Colonic mucosa (tissue), 4 donors: ENCODE data around the gene GPR157. TPM values are rescaled to one million over a fixed set of nuclear protein-coding genes. Genes with fewer than 3 reads are reported as not detected.

Experiments used
- DNase-seq: peaks from one replicate; pipeline ENCODE4 v3.0.0-alpha.2; 2020
- H3K27ac ChIP-seq: fragments of 200-600 bp; one replicate; pipeline ENCODE4 v1.8.0; 2021
- H3K27me3 ChIP-seq: fragments of 200-600 bp; one replicate; pipeline ENCODE4 v1.8.0; 2021
- H3K36me3 ChIP-seq: fragments of 200-600 bp; one replicate; pipeline ENCODE4 v1.8.0; 2021
- H3K4me1 ChIP-seq: fragments of 200-600 bp; one replicate; pipeline ENCODE4 v1.8.0; 2021; ENCODE audit warnings: mild to moderate bottlenecking
- H3K4me3 ChIP-seq: fragments of 200-600 bp; one replicate; pipeline ENCODE4 v1.8.0; 2021
- H3K9ac ChIP-seq, 2 donors: one replicate each; pipeline ENCODE4 v1.7.0; 2013; ENCODE audit warnings: control low read depth in 2 of 2, low read depth in 2 of 2, low read length in 2 of 2
- H3K9me3 ChIP-seq: fragments of 200-600 bp; one replicate; pipeline ENCODE4 v1.8.0; 2021
- CTCF ChIP-seq: fragments of 200-600 bp; IDR thresholded peaks from one replicate; pipeline ENCODE4 v1.8.0; 2022; ENCODE audit warnings: antibody characterized with exemption, mild to moderate bottlenecking
- intact Hi-C: fragments of 100-400 bp; cut with DNase I; formaldehyde crosslinking; loops from one replicate; pipeline ENCODE4 v1.14.1; 2022
- total RNA-seq, 2 donors: library from RNA; stranded (reverse); fragmentation: NEBNext Ultra II Directional in 1 of 2; extraction: Animal tissue kit (Norgen Biotek cat#: 25700) in 1 of 2; gene quantifications; one replicate each; pipeline ENCODE4 v1.2.1, GENCODE V29; 2021
- donor health status: healthy.
- donor health status: DM: no; HTN: no; CAD: no.
- donor health status: DM: no; HTN: no; CAD: no.

GPR157 gene
- total RNA-seq, 2 donors from 2014 or later = 12.2 to 15.9 TPM

GRCh38 chr1:9105336-9105867, 23.5 kb downstream of the GPR157 start:
- no peak for TF ChIP-seq CTCF
- Histone ChIP-seq H3K27me3 (no peaks in the 10 kb centered on the region), H3K36me3 (no peaks in the 10 kb centered on the region), H3K9ac (no peak overlapping the region), H3K27ac (no peak overlapping the region), H3K4me3 (no peak overlapping the region), H3K4me1 (no peaks in the 10 kb centered on the region), H3K9me3 (no peaks in the 10 kb centered on the region)
- intact Hi-C loops = no loop called here
- no peak for DNase-seq

GRCh38 chr1:9101510-9102146, 27.3 kb downstream of the GPR157 start:
- no peak overlapping the region for H3K9ac ChIP-seq
- peak; percentile 68 for TF ChIP-seq CTCF
- no peak overlapping the region for H3K27ac ChIP-seq
- no peak overlapping the region for H3K4me3 ChIP-seq
- no peaks in the 10 kb centered on the region for H3K4me1 ChIP-seq
- no peaks in the 10 kb centered on the region for H3K27me3 ChIP-seq
- H3K36me3 ChIP-seq = no peaks in the 10 kb centered on the region
- DNase-seq = peak; percentile 52
- H3K9me3 ChIP-seq = no peaks in the 10 kb centered on the region
- intact Hi-C loops = loop anchor here (5.0 kb wide), 2 partner anchors 94 to 184 kb away; no protein-coding TSS in a partner anchor

GRCh38 chr1:9100471-9101043, 28.3 kb downstream of the GPR157 start:
- no peak for DNase-seq
- intact Hi-C loops = loop anchor here (5.0 kb wide), 2 partner anchors 93 to 183 kb away; no protein-coding TSS in a partner anchor

GRCh38 chr1:9099555-9099954, 29.3 kb downstream of the GPR157 start:
- no peak overlapping the region for H3K9ac ChIP-seq
- no peaks in the 10 kb centered on the region for H3K9me3 ChIP-seq
- H3K27me3 ChIP-seq = no peaks in the 10 kb centered on the region
- DNase-seq = no peak
- no peak overlapping the region for H3K27ac ChIP-seq
- H3K36me3 ChIP-seq = no peaks in the 10 kb centered on the region
- no peaks in the 10 kb centered on the region for H3K4me1 ChIP-seq
- H3K4me3 ChIP-seq = no peak overlapping the region
- TF ChIP-seq CTCF = no peak
- intact Hi-C loops = no loop called here

More at GRCh38 chr1:9100471-9101043, 28.3 kb downstream of the GPR157 start:
- H3K4me1 ChIP-seq = no peaks in the 10 kb centered on the region
- no peak for TF ChIP-seq CTCF
- H3K36me3 ChIP-seq = no peaks in the 10 kb centered on the region
- H3K9ac ChIP-seq = no peak overlapping the region
- H3K27ac ChIP-seq = no peak overlapping the region
- H3K27me3 ChIP-seq = no peaks in the 10 kb centered on the region
- no peak overlapping the region for H3K4me3 ChIP-seq
- H3K9me3 ChIP-seq = no peaks in the 10 kb centered on the region

- no peak for DNase-seq
- TF ChIP-seq CTCF = no peak
- no peaks in the 10 kb centered on the region for H3K27me3 ChIP-seq
- H3K4me1 ChIP-seq = no peaks in the 10 kb centered on the region
- no peak overlapping the region for H3K9ac ChIP-seq
- no peak overlapping the region for H3K27ac ChIP-seq
- intact Hi-C loops = no loop called here
- H3K36me3 ChIP-seq = no peaks in the 10 kb centered on the region
- no peaks in the 10 kb centered on the region for H3K9me3 ChIP-seq
- no peak overlapping the region for H3K4me3 ChIP-seq
Measured at GRCh38 chr1:9097947-9098705, 30.8 kb downstream of the GPR157 start.
